Measurements from ENCODE around the gene DLG2. TPM values are rescaled to one million over a fixed set of nuclear protein-coding genes. Genes with fewer than 3 reads are reported as not detected.

DLG2 gene
- total RNA-seq, 1 donor: 3.0 TPM

DNA sequence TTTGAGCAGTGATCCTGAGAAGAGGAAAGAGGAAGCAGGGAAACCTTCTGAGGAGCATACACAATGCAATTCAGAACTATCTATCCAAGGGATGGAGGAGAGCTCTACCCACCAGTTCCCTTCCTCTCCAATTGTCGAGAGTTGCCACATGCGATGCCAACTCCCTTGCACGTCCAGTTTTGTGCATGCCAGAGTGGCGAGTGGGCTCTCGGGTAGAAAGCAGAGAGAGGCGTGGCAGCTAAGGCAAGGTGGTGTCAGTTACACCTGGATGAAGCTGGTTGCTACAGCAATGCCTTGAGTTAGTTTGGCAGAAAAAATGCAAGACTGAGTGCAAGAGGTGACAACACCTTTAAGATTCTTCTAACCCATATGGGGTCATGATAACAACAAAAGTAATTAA, 1920.6 kb downstream of the DLG2 start:
- DNase-seq (ENCODE audit: low read depth): no peak
- no peak overlapping the region for H3K4me3 ChIP-seq (ENCODE audit: low read depth, low read length)
- TF ChIP-seq, protein P1, sequence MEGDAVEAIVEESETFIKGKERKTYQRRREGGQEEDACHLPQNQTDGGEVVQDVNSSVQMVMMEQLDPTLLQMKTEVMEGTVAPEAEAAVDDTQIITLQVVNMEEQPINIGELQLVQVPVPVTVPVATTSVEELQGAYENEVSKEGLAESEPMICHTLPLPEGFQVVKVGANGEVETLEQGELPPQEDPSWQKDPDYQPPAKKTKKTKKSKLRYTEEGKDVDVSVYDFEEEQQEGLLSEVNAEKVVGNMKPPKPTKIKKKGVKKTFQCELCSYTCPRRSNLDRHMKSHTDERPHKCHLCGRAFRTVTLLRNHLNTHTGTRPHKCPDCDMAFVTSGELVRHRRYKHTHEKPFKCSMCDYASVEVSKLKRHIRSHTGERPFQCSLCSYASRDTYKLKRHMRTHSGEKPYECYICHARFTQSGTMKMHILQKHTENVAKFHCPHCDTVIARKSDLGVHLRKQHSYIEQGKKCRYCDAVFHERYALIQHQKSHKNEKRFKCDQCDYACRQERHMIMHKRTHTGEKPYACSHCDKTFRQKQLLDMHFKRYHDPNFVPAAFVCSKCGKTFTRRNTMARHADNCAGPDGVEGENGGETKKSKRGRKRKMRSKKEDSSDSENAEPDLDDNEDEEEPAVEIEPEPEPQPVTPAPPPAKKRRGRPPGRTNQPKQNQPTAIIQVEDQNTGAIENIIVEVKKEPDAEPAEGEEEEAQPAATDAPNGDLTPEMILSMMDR (IDR thresholded peaks at IDR 0.05; ENCODE audit: insufficient read depth, low read length): no peak

DNA sequence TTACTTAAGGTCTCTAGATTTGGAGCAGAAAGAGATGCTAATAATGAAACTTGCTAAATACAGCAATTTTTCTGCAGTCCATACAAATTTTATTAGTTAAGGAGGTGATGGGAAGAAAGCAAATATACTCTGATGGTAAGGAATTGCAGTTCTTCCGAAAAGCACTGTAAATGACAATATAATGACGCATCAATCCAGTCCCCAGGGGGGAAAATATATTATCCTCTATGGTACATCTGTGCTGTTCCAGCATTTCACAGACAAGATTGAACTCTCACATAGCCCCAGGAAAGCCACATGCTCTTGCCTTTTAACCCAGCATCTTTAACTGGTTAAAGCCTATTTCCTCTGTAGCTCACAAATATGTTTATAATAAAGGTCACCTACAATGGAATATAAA, 1924.3 kb downstream of the DLG2 start:
- TF ChIP-seq, protein P1 (IDR thresholded peaks at IDR 0.05; ENCODE audit: insufficient read depth, low read length): no peak
- no peak overlapping the region for H3K4me3 ChIP-seq (ENCODE audit: low read depth, low read length)
- no peak for DNase-seq (ENCODE audit: low read depth)

- TF ChIP-seq, protein P1 (IDR thresholded peaks at IDR 0.05; ENCODE audit: insufficient read depth, low read length): no peak
- DNase-seq (ENCODE audit: low read depth): no peak
- no peak overlapping the region for H3K4me3 ChIP-seq (ENCODE audit: low read depth, low read length)
Observed at GRCh38 chr11:83697518-83697917, 1929.6 kb downstream of the DLG2 start.

DNA sequence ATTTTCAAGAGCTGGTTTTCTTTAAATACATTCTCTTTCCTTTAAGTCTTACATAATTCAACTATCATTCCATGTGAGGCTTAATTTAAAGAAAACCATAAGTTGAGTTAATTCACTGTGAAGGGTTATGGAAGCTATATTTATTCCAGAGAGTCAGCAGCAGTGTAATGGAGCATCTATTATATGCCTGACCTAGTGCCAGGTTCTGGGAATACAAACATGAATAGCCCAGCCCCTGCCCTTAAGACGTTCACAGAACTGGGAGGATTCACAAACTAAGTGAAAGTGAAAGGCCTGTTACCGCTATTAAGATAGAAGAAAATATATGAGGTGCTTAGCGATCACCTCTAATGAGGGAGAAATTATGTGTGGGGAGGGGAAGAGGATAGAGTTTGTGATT, 1932.1 kb downstream of the DLG2 start:
- TF ChIP-seq, protein P1 (IDR thresholded peaks at IDR 0.05; ENCODE audit: insufficient read depth, low read length): no peak
- no peak for DNase-seq (ENCODE audit: low read depth)

GRCh38 chr11:83694191-83694910, 1932.8 kb downstream of the DLG2 start:
- TF ChIP-seq, protein P1 (IDR thresholded peaks at IDR 0.05; ENCODE audit: insufficient read depth, low read length): no peak
- DNase-seq (ENCODE audit: low read depth): no peak
- H3K4me3 ChIP-seq (ENCODE audit: low read depth, low read length): no peak overlapping the region

More for the DNA sequence above, 1932.1 kb downstream of the DLG2 start:
- no peak overlapping the region for H3K4me3 ChIP-seq (ENCODE audit: low read depth, low read length)

- DNase-seq (ENCODE audit: low read depth): no peak
- no peak overlapping the region for H3K4me3 ChIP-seq (ENCODE audit: low read depth, low read length)
- TF ChIP-seq, protein P1 (IDR thresholded peaks at IDR 0.05; ENCODE audit: insufficient read depth, low read length): no peak
Observed at GRCh38 chr11:83693306-83693992, 1933.7 kb downstream of the DLG2 start.
